ENCODE measurements around the gene MAP3K3. TPM values are rescaled to one million over a fixed set of nuclear protein-coding genes. Genes with fewer than 3 reads are reported as not detected.

MAP3K3 gene
- total and polyA plus RNA-seq, 9 of the 15 experiments (the other 6 are each of a cell fraction or from before 2014, with no cell fraction given): 0.69 to 16.5 (median 12.1) TPM

DNA sequence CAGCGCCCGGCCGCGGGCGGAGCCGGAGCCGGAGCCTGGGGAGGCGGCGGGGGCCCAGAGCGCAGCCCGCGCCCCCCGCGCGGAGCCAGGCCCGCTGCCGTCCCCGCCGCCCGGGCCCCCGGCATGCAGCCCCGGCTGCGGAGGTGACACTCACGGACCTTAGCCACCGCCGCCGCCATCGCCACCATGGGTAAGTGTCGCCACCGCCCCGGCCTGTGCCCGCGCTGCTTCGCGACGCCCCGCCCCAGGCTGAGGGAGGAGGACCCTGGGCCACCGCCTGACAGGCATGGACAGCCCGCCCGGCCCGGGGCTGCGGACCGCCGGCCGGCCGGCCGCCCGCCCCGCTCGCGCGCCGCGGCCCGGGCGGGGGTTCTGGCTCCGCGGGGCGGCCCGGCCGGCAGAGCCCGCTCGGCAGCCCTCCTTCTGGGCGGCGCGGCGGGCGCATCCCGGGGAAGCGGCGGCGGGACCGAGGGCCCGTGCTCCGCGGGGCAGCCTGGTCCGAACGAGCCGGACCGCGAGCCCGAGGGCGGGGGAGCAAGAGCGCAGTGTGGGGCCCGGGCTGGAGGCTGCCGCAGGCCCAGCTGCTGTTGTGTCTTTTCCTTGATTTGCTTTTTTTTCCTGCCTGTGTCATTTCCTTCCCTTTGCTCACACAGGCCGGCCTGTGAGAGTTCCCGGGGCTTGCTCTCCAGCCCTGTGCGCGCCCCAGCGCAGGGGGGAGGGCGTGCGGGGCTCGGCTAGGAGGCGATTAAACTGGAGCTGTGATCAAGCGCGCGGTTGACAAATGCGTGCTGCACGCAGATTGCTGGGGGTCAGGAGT is 565 bp downstream of the MAP3K3 start (continued):
- TF ChIP-seq, protein P1, sequence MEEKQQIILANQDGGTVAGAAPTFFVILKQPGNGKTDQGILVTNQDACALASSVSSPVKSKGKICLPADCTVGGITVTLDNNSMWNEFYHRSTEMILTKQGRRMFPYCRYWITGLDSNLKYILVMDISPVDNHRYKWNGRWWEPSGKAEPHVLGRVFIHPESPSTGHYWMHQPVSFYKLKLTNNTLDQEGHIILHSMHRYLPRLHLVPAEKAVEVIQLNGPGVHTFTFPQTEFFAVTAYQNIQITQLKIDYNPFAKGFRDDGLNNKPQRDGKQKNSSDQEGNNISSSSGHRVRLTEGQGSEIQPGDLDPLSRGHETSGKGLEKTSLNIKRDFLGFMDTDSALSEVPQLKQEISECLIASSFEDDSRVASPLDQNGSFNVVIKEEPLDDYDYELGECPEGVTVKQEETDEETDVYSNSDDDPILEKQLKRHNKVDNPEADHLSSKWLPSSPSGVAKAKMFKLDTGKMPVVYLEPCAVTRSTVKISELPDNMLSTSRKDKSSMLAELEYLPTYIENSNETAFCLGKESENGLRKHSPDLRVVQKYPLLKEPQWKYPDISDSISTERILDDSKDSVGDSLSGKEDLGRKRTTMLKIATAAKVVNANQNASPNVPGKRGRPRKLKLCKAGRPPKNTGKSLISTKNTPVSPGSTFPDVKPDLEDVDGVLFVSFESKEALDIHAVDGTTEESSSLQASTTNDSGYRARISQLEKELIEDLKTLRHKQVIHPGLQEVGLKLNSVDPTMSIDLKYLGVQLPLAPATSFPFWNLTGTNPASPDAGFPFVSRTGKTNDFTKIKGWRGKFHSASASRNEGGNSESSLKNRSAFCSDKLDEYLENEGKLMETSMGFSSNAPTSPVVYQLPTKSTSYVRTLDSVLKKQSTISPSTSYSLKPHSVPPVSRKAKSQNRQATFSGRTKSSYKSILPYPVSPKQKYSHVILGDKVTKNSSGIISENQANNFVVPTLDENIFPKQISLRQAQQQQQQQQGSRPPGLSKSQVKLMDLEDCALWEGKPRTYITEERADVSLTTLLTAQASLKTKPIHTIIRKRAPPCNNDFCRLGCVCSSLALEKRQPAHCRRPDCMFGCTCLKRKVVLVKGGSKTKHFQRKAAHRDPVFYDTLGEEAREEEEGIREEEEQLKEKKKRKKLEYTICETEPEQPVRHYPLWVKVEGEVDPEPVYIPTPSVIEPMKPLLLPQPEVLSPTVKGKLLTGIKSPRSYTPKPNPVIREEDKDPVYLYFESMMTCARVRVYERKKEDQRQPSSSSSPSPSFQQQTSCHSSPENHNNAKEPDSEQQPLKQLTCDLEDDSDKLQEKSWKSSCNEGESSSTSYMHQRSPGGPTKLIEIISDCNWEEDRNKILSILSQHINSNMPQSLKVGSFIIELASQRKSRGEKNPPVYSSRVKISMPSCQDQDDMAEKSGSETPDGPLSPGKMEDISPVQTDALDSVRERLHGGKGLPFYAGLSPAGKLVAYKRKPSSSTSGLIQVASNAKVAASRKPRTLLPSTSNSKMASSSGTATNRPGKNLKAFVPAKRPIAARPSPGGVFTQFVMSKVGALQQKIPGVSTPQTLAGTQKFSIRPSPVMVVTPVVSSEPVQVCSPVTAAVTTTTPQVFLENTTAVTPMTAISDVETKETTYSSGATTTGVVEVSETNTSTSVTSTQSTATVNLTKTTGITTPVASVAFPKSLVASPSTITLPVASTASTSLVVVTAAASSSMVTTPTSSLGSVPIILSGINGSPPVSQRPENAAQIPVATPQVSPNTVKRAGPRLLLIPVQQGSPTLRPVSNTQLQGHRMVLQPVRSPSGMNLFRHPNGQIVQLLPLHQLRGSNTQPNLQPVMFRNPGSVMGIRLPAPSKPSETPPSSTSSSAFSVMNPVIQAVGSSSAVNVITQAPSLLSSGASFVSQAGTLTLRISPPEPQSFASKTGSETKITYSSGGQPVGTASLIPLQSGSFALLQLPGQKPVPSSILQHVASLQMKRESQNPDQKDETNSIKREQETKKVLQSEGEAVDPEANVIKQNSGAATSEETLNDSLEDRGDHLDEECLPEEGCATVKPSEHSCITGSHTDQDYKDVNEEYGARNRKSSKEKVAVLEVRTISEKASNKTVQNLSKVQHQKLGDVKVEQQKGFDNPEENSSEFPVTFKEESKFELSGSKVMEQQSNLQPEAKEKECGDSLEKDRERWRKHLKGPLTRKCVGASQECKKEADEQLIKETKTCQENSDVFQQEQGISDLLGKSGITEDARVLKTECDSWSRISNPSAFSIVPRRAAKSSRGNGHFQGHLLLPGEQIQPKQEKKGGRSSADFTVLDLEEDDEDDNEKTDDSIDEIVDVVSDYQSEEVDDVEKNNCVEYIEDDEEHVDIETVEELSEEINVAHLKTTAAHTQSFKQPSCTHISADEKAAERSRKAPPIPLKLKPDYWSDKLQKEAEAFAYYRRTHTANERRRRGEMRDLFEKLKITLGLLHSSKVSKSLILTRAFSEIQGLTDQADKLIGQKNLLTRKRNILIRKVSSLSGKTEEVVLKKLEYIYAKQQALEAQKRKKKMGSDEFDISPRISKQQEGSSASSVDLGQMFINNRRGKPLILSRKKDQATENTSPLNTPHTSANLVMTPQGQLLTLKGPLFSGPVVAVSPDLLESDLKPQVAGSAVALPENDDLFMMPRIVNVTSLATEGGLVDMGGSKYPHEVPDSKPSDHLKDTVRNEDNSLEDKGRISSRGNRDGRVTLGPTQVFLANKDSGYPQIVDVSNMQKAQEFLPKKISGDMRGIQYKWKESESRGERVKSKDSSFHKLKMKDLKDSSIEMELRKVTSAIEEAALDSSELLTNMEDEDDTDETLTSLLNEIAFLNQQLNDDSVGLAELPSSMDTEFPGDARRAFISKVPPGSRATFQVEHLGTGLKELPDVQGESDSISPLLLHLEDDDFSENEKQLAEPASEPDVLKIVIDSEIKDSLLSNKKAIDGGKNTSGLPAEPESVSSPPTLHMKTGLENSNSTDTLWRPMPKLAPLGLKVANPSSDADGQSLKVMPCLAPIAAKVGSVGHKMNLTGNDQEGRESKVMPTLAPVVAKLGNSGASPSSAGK (IDR thresholded peaks at IDR 0.05): no peak
- TF ChIP-seq, protein P2, sequence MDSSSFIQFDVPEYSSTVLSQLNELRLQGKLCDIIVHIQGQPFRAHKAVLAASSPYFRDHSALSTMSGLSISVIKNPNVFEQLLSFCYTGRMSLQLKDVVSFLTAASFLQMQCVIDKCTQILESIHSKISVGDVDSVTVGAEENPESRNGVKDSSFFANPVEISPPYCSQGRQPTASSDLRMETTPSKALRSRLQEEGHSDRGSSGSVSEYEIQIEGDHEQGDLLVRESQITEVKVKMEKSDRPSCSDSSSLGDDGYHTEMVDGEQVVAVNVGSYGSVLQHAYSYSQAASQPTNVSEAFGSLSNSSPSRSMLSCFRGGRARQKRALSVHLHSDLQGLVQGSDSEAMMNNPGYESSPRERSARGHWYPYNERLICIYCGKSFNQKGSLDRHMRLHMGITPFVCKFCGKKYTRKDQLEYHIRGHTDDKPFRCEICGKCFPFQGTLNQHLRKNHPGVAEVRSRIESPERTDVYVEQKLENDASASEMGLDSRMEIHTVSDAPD (CRISPR knock-in tag; IDR thresholded peaks at IDR 0.05): no peak
- peak; percentile 22 for TF ChIP-seq CXXC5 (CRISPR knock-in tag; IDR thresholded peaks at IDR 0.05)
- TF ChIP-seq SRSF9 (IDR thresholded peaks at IDR 0.05; ENCODE audit: borderline replicate concordance, low read depth, low read length): no peak
- no peak for TF ChIP-seq ZNF561 (CRISPR knock-in tag; conservative IDR thresholded peaks at IDR 0.05)
- TF ChIP-seq DIDO1 (tag; IDR thresholded peaks at IDR 0.05; ENCODE audit: low read depth): no peak
- TF ChIP-seq TAF7 (tag; IDR thresholded peaks at IDR 0.05): no peak
- TF ChIP-seq ZNF311 (CRISPR knock-in tag; IDR thresholded peaks at IDR 0.05): no peak
- TF ChIP-seq, protein P3, sequence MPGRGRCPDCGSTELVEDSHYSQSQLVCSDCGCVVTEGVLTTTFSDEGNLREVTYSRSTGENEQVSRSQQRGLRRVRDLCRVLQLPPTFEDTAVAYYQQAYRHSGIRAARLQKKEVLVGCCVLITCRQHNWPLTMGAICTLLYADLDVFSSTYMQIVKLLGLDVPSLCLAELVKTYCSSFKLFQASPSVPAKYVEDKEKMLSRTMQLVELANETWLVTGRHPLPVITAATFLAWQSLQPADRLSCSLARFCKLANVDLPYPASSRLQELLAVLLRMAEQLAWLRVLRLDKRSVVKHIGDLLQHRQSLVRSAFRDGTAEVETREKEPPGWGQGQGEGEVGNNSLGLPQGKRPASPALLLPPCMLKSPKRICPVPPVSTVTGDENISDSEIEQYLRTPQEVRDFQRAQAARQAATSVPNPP (IDR thresholded peaks at IDR 0.05; ENCODE audit: borderline replicate concordance, insufficient read depth, insufficient read length): no peak
- TF ChIP-seq GTF2E2 (tag; IDR thresholded peaks at IDR 0.05): no peak
